GM23338 (cell line): ENCODE data around the gene HNRNPF. TPM values are rescaled to one million over a fixed set of nuclear protein-coding genes. Genes with fewer than 3 reads are reported as not detected.

Experiments used
- ATAC-seq: fragments of 200-7000 bp; cut with Tn5 transposase; 3 replicates; pipeline ENCODE4 v1.9.1; 2020
- DNase-seq: peaks from one replicate; pipeline ENCODE4 v3.0.0-alpha.2; 2015; ENCODE audit warnings: low spot score
- H2AFZ ChIP-seq: fragments of 200-600 bp; sonication (generic); 2 replicates; pipeline ENCODE4 v1.8.0; 2016; ENCODE audit warnings: antibody characterized with exemption, mild to moderate bottlenecking, moderate library complexity
- H3F3A ChIP-seq: fragments of 200-600 bp; sonication (generic); replicated peaks from 2 replicates; pipeline ENCODE4 v1.8.0; 2017; ENCODE audit warnings: antibody characterized with exemption, mixed run types, low read depth
- H3K27ac ChIP-seq: fragments of 200-600 bp; sonication (generic); 2 replicates; pipeline ENCODE4 v1.6.1; 2016; ENCODE audit warnings: low read depth
- H3K27me3 ChIP-seq: fragments of 200-600 bp; sonication (generic); 2 replicates; pipeline ENCODE4 v1.8.0; 2016; ENCODE audit warnings: mild to moderate bottlenecking, mixed run types, moderate library complexity; ENCODE audit not compliant: insufficient read depth
- H3K36me3 ChIP-seq: fragments of 200-600 bp; sonication (generic); 2 replicates; pipeline ENCODE4 v1.8.0; 2016; ENCODE audit warnings: mild to moderate bottlenecking; ENCODE audit not compliant: insufficient read depth
- H3K4me1 ChIP-seq: fragments of 200-600 bp; sonication (generic); 2 replicates; pipeline ENCODE4 v1.8.0; 2016; ENCODE audit warnings: mild to moderate bottlenecking, moderate library complexity; ENCODE audit not compliant: insufficient read depth
- H3K4me2 ChIP-seq: fragments of 200-600 bp; sonication (generic); 2 replicates; pipeline ENCODE4 v1.7.1; 2017; ENCODE audit warnings: mixed run types
- H3K4me3 ChIP-seq: fragments of 200-600 bp; sonication (generic); 2 replicates; pipeline ENCODE4 v1.6.1; 2016; ENCODE audit warnings: mixed run types
- H3K79me2 ChIP-seq: fragments of 200-600 bp; sonication (generic); replicated peaks from 2 replicates; pipeline ENCODE4 v1.8.0; 2017; ENCODE audit warnings: mild to moderate bottlenecking; ENCODE audit not compliant: insufficient read depth
- H3K9me2 ChIP-seq: fragments of 200-600 bp; sonication (generic); 2 replicates; pipeline ENCODE4 v1.8.0; 2017; ENCODE audit not compliant: insufficient read depth
- H4K20me1 ChIP-seq: fragments of 200-600 bp; sonication (generic); replicated peaks from 2 replicates; pipeline ENCODE4 v1.8.0; 2017; ENCODE audit warnings: mild to moderate bottlenecking; ENCODE audit not compliant: insufficient read depth
- H3K27ac Mint-ChIP-seq: 2 replicates; pipeline ENCODE4 v1.8.0; 2020; ENCODE audit warnings: inconsistent platforms, mild to moderate bottlenecking, moderate library complexity, mixed read lengths
- H3K27me3 Mint-ChIP-seq: 3 replicates; pipeline ENCODE4 v1.8.0; 2022; ENCODE audit warnings: low read depth, mild to moderate bottlenecking, moderate library complexity, mixed read lengths, inconsistent platforms; ENCODE audit not compliant: insufficient read depth, poor library complexity
- H3K36me3 Mint-ChIP-seq: 3 replicates; pipeline ENCODE4 v1.8.0; 2021; ENCODE audit warnings: low read depth, mild to moderate bottlenecking, inconsistent platforms, moderate library complexity, mixed read lengths
- H3K4me1 Mint-ChIP-seq: 3 replicates; pipeline ENCODE4 v1.8.0; 2020; ENCODE audit warnings: mild to moderate bottlenecking, inconsistent platforms, mixed read lengths
- H3K4me3 Mint-ChIP-seq: 3 replicates; pipeline ENCODE4 v1.8.0; 2021; ENCODE audit warnings: moderate library complexity, mild to moderate bottlenecking, inconsistent platforms, mixed read lengths
- H3K9me3 Mint-ChIP-seq: 3 replicates; pipeline ENCODE4 v1.8.0; 2020; ENCODE audit warnings: moderate library complexity, mild to moderate bottlenecking, inconsistent platforms, mixed read lengths
- CREB1 ChIP-seq: fragments of 250-450 bp; sonication (Bioruptor Pico); IDR thresholded peaks from 2 replicates; pipeline ENCODE4 v1.5.0; 2020; ENCODE audit warnings: low read depth, mild to moderate bottlenecking, moderate library complexity
- EZH2 ChIP-seq: fragments of 200-600 bp; sonication (generic); IDR thresholded peaks from one replicate; pipeline ENCODE4 v1.8.0; 2017; ENCODE audit warnings: antibody characterized with exemption, mild to moderate bottlenecking, low read depth; ENCODE audit not compliant: unreplicated experiment
- EZH2phosphoT487 ChIP-seq: fragments of 200-600 bp; sonication (generic); IDR thresholded peaks from one replicate; pipeline ENCODE4 v1.8.1; 2018; ENCODE audit warnings: antibody characterized with exemption; ENCODE audit not compliant: unreplicated experiment
- JUNB ChIP-seq: IDR thresholded peaks from one replicate; pipeline ENCODE4 v1.6.1; 2016; ENCODE audit warnings: antibody characterized with exemption; ENCODE audit not compliant: unreplicated experiment
- NANOG ChIP-seq: IDR thresholded peaks from 2 replicates; pipeline ENCODE4 v1.6.1; 2016; ENCODE audit warnings: antibody characterized with exemption, borderline replicate concordance
- POLR2AphosphoS5 ChIP-seq: IDR thresholded peaks from 2 replicates; pipeline ENCODE4 v1.6.1; 2016; ENCODE audit warnings: antibody characterized with exemption, low read depth
- STAT1 ChIP-seq: IDR thresholded peaks from one replicate; pipeline ENCODE4 v1.6.1; 2016; ENCODE audit warnings: antibody characterized with exemption; ENCODE audit not compliant: unreplicated experiment
- ZNF331 ChIP-seq: fragments of 250-450 bp; sonication (Bioruptor Pico); IDR thresholded peaks from 2 replicates; pipeline ENCODE4 v1.5.0; 2020; ENCODE audit warnings: low read depth, mild to moderate bottlenecking, moderate library complexity
- polyA plus RNA-seq: library from polyadenylated mRNA; unstranded; fragments of >200 nt; fragmentation: Nextera tagmentation; extraction: Ambion mirVana; gene quantifications from 2 replicates; pipeline ENCODE4 v1.2.1, GENCODE V29; 2016
- total RNA-seq: library from RNA; depleted of rRNA; stranded (reverse); fragments of >200 nt; shearing (Covaris generic); gene quantifications from 2 replicates; pipeline ENCODE4 v1.2.3, GENCODE V29; 2014
- TF ChIP-seq, protein P1 (sequence below): fragments of 250-450 bp; sonication (Bioruptor Pico); IDR thresholded peaks from 2 replicates; pipeline ENCODE4 v1.5.0; 2020; ENCODE audit warnings: mild to moderate bottlenecking, moderate library complexity

HNRNPF gene
- total and polyA plus RNA-seq, 2 experiments from 2014 or later: 210 to 378 TPM

DNA sequence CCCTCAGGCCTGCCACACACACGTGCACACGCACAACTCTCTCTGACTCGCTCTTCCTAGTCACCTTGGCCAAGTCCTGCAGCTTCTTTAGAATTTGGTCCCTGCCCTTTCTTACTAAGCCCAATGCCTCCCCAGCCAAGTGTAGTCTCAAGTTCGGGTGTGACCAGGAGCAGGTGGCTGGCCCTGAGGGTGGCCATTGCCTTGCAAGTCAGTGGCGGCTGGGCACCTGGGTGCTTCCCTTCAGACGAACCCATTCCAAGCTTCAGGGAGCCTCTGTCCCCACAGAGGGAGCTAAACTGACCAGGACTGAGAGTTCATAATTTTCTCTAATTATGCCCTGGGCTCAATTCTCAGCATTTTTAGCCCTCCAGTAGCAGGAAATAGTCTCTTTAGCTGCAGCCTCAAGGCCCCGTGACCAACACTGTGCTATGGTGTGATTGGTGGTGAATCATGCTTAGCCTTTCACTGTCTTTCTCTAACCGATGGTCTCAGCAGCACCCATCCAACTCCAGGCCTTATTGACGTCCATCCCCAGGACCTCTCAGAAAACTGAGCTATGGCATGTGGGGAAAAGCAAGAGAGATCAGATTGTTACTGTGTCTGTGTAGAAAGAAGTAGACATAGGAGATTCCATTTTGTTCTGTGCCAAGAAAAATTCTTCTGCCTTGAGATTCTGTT lies 72.2 kb downstream of the HNRNPF start (continued):
- TF ChIP-seq, protein P1, sequence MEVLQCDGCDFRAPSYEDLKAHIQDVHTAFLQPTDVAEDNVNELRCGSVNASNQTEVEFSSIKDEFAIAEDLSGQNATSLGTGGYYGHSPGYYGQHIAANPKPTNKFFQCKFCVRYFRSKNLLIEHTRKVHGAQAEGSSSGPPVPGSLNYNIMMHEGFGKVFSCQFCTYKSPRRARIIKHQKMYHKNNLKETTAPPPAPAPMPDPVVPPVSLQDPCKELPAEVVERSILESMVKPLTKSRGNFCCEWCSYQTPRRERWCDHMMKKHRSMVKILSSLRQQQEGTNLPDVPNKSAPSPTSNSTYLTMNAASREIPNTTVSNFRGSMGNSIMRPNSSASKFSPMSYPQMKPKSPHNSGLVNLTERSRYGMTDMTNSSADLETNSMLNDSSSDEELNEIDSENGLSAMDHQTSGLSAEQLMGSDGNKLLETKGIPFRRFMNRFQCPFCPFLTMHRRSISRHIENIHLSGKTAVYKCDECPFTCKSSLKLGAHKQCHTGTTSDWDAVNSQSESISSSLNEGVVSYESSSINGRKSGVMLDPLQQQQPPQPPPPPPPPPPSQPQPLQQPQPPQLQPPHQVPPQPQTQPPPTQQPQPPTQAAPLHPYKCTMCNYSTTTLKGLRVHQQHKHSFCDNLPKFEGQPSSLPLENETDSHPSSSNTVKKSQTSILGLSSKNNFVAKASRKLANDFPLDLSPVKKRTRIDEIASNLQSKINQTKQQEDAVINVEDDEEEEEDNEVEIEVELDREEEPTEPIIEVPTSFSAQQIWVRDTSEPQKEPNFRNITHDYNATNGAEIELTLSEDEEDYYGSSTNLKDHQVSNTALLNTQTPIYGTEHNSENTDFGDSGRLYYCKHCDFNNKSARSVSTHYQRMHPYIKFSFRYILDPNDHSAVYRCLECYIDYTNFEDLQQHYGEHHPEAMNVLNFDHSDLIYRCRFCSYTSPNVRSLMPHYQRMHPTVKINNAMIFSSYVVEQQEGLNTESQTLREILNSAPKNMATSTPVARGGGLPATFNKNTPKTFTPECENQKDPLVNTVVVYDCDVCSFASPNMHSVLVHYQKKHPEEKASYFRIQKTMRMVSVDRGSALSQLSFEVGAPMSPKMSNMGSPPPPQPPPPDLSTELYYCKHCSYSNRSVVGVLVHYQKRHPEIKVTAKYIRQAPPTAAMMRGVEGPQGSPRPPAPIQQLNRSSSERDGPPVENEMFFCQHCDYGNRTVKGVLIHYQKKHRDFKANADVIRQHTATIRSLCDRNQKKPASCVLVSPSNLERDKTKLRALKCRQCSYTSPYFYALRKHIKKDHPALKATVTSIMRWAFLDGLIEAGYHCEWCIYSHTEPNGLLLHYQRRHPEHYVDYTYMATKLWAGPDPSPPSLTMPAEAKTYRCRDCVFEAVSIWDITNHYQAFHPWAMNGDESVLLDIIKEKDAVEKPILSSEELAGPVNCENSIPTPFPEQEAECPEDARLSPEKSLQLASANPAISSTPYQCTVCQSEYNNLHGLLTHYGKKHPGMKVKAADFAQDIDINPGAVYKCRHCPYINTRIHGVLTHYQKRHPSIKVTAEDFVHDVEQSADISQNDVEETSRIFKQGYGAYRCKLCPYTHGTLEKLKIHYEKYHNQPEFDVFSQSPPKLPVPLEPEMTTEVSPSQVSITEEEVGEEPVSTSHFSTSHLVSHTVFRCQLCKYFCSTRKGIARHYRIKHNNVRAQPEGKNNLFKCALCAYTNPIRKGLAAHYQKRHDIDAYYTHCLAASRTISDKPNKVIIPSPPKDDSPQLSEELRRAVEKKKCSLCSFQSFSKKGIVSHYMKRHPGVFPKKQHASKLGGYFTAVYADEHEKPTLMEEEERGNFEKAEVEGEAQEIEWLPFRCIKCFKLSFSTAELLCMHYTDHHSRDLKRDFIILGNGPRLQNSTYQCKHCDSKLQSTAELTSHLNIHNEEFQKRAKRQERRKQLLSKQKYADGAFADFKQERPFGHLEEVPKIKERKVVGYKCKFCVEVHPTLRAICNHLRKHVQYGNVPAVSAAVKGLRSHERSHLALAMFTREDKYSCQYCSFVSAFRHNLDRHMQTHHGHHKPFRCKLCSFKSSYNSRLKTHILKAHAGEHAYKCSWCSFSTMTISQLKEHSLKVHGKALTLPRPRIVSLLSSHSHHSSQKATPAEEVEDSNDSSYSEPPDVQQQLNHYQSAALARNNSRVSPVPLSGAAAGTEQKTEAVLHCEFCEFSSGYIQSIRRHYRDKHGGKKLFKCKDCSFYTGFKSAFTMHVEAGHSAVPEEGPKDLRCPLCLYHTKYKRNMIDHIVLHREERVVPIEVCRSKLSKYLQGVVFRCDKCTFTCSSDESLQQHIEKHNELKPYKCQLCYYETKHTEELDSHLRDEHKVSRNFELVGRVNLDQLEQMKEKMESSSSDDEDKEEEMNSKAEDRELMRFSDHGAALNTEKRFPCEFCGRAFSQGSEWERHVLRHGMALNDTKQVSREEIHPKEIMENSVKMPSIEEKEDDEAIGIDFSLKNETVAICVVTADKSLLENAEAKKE (CRISPR knock-in tag): no peak
- TF ChIP-seq EZH2 (no peak), STAT1 (no peak), CREB1 (CRISPR knock-in tag) (no peak), NANOG (no peak)

DNA sequence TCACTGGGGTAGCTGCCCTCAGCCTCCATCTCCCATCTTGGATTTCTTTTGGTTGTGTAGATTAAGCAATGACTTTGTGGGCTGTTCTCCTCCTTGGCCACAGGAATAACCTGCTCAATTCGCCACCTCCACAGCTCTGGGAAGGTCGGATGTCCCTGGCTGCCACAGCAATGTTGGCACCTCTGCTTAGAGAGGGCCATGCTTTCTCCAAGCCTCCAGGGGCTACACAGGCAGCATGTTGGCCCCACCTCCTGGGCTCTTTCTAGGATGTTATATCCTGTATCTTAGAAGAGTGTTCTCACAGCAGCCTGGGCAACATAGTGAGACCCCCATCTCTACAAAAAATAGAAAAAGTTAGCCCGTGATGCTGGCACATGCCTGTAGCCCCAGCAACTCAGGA lies 72.9 kb downstream of the HNRNPF start:
- Mint-ChIP-seq H3K27me3 (peaks cover 17% of the 10 kb centered on the region), H3K36me3 (no peaks in the 10 kb centered on the region)
- ATAC-seq: no peak
- TF ChIP-seq CREB1 (CRISPR knock-in tag) (no peak), EZH2phosphoT487 (no peak), POLR2AphosphoS5 (no peak), STAT1 (no peak), ZNF331 (no peak), JUNB (no peak), NANOG (no peak)
- TF ChIP-seq, protein P1 (CRISPR knock-in tag): no peak

More for the DNA sequence above, 72.9 kb downstream of the HNRNPF start:
- no peak overlapping the region for H3K4me3 Mint-ChIP-seq
- H3F3A ChIP-seq: peaks cover 3% of the 10 kb centered on the region; the same call in 1 of the 2 replicates
- H3K4me2 ChIP-seq: no peak overlapping the region
- no peaks in the 10 kb centered on the region for H3K9me2 ChIP-seq
- no peak overlapping the region for H2AFZ ChIP-seq
- no peak for DNase-seq
- peaks cover 17% of the 10 kb centered on the region for H3K4me1 Mint-ChIP-seq
- H3K4me1 ChIP-seq: peaks cover 22% of the 10 kb centered on the region
- no peak overlapping the region for H3K4me3 ChIP-seq
- H3K27me3 ChIP-seq: no peaks in the 10 kb centered on the region
- H3K27ac ChIP-seq: no peak overlapping the region
- H3K79me2 ChIP-seq: no peaks in the 10 kb centered on the region
- H3K9me3 Mint-ChIP-seq: no peaks in the 10 kb centered on the region; the same call in 2 of the 3 replicates
- H4K20me1 ChIP-seq: no peaks in the 10 kb centered on the region
- no peaks in the 10 kb centered on the region for H3K36me3 ChIP-seq
- H3K27ac Mint-ChIP-seq: no peak overlapping the region
